K562 treated with DMSO at 1 percent for 48 hours (cell line): Measurements from ENCODE around the gene JPT1. TPM values are rescaled to one million over a fixed set of nuclear protein-coding genes. Genes with fewer than 3 reads are reported as not detected.

Experiments
- total RNA-seq: library from RNA; unstranded; fragments of 300-600 nt; gene quantifications from 2 replicates; pipeline ENCODE4 v1.2.3, GENCODE V29; 2022; ENCODE audit warnings: low replicate concordance; ENCODE audit errors: extremely low read depth

JPT1 gene
- not detected in 2 replicates for total RNA-seq

DNA sequence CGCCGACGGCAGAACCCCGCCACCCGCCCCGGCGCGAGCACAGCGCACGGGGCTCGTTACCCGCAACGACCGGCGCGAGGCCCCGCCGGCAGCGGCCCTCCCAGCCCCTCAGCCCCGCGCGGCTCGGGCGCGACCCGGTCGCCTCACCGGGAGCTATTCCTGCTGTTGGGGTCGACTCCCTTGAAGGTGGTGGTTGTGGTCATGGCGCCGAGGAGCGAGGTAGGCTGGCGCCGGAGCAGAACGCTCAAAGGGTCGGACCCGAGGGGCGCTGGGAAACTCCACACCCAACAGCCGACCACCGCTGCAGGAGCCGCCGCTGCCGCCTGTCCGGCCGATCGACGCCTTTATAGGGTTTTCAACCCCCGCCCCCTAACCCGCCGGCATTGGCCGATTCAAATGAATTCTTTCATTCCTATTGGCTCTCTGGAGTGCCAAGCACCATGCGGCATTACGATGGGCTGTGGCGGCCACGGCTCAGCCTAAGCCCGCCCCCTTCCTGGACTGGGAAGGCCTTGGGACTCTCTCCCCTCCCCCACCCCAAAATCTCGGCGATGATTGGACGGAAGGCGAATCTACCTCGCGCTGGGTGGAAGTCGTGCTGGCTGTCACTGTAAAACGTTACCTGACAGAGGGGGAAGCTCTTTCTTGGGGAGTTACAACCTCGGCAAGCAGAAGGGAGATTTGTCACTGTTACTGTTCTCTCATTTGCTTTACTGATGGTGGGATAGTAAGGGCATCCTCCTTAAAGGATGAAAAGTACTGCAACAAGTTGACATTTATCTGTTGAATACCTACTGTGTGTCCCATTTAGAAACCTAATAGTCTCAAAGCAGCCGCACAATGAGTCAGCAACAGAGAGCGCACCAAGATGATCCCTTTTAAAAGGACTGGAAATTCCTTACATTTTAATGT, at the start of gene JPT1:
Gene JPT1, minus strand, starts transcription at position 318 of the 912 bp plus-strand sequence. Its CDS starts 115 bp downstream, at position 203.

GRCh38 chr17:75182569-75183436, 28.5 kb upstream of the JPT1 start, which contains the start of gene SUMO2:
Gene SUMO2, minus strand, starts transcription at chr17:75182959. Its CDS starts 125 bp downstream, at chr17:75182834.

DNA sequence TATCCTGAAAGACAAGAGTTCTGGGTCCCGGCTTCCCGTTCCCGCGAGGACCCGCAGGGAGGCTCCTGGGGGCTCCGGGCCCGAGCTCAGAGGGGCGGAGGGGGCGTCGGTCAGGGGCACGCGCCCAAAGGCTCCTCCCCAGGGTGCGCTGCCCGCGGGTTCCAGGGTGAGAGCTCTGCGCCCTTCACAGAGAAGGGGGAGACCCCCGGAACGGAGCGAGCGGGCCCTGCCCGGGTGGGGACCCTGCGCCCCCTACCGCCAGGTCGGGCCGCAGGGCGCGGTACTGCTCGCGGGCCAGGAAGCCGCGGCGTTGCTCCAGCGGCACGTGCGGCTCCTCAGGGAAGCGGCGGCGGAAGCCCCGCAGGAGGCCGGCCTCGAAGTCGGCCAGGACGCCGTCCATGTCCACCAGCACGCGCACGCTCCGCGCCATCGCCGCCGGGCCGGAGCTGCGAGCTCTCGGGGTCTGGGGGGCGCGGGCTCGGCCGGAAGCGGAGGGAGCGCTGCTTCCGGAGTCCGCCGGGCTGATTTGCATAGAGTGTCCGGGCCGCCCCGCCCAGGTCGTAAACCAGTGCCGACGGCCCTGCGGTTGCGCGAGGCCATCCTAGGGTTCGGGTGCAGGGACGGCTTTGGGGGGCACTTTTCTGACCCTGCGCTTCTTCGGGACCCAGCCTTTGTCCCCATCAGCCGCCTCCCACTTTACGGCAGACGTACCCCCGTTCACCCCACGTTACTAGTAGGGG, 22.9 kb downstream of the JPT1 start, which contains the start of gene NT5C:
Gene NT5C, minus strand, starts transcription at position 465 of the 740 bp plus-strand sequence. Its CDS starts 35 bp downstream, at position 430.

DNA sequence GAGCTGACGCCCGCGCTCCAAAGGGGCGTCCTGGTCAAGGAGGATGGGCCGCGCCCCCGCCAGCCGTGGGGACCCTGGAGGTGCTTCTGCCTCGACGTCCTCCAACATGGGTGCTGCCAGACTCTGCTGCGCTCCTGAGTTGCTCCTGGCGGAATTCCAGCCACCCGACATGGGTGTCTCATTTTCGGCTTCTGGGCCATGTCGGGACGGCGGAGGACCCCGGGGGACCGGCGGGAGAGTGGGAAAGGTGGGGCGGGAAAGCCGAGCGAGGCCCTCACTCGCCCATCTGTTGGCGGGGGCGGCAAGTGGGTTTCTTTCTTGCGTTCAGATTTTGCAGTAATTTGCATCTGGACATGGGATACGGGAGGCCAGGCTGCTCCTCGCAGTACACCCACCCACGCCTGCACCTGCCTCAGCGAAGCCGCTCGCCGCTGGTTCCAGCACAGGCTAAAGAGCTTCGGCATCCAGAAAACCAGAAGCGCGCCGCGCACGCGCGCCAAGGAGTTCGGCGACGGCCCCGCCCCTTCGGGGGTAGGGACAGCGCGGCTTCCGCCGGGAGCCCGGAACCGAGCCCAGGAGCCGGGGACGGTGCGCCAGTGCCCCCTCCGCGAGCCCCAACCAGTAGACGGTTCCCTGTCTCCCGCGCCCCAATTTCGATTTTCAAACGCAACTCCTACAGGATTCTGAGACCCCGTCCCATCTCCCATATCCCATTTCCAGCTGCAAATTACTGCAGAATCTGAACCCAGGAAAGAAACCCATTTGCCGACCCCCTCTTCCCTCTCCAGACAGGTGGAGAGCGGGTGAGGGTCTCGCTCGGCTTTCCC, 44.7 kb downstream of the JPT1 start, which contains the start of gene ARMC7:
Gene ARMC7, plus strand, starts transcription at position 563 of the 827 bp plus-strand sequence. CDS start 320 bp downstream, outside the sequence.

GRCh38 chr17:75087558-75088453, 66.5 kb downstream of the JPT1 start, which contains the start of gene SLC16A5:
Gene SLC16A5, plus strand, starts transcription at chr17:75087954. Its CDS starts 5,683 bp downstream, at chr17:75093637.

Other genes with a start within 250 kb of the JPT1 start
- gene USH1G, start 231.3 kb downstream of the JPT1 start, total RNA-seq: not detected in 2 replicates
- gene OTOP2, start 230.2 kb downstream of the JPT1 start, total RNA-seq: not detected in 2 replicates
- gene OTOP3, start 218.6 kb downstream of the JPT1 start, total RNA-seq: not detected in 2 replicates
- gene HID1, start 181.8 kb downstream of the JPT1 start, total RNA-seq: not detected in 2 replicates
- not detected in 2 replicates for gene CDR2L, start 166.9 kb downstream of the JPT1 start, total RNA-seq
- not detected in 2 replicates for gene MRPL58, start 141.8 kb downstream of the JPT1 start, total RNA-seq
- not detected in 2 replicates for gene ATP5PD, start 107.5 kb downstream of the JPT1 start, total RNA-seq
- gene KCTD2, start 107.3 kb downstream of the JPT1 start, total RNA-seq: not detected in 2 replicates
- not detected in 2 replicates for gene SLC16A5, start 66.6 kb downstream of the JPT1 start, total RNA-seq
- not detected in 2 replicates for gene ARMC7, start 44.5 kb downstream of the JPT1 start, total RNA-seq
- not detected in 2 replicates for gene NT5C, start 22.8 kb downstream of the JPT1 start, total RNA-seq
- gene SUMO2, start 28.4 kb upstream of the JPT1 start, total RNA-seq: not detected in 2 replicates
- 597 TPM in 1 of 2 replicates, not detected in the other for gene NUP85, start 51.2 kb upstream of the JPT1 start, total RNA-seq
- not detected in 2 replicates for gene GGA3, start 107.1 kb upstream of the JPT1 start, total RNA-seq
- not detected in 2 replicates for gene MRPS7, start 107.4 kb upstream of the JPT1 start, total RNA-seq
- not detected in 2 replicates for gene MIF4GD, start 116.7 kb upstream of the JPT1 start, total RNA-seq
- not detected in 2 replicates for gene SLC25A19, start 134.9 kb upstream of the JPT1 start, total RNA-seq